Measurements from ENCODE around the gene SSX1.
A peak's percentile ranks its signal among the peaks of the same experiment; 100 is the strongest.
"Not testable (repeated sequence)": the region's sequence is repeated elsewhere in the genome, so short reads cannot be mapped to it uniquely, and the experiment has no call there.

SSX1 gene

GRCh38 chrX:48255062-48255796, at the start of gene SSX1:
SSX1 (plus strand) TSS chrX:48255392; CDS start chrX:48257242, 1,850 bp downstream.
- not testable (repeated sequence) for DNase-seq

GRCh38 chrX:48214341-48214740, 40.9 kb upstream of the SSX1 start:
- DNase-seq = peak in 1 of 2 experiments; percentile 1

- DNase-seq = not testable (repeated sequence)
Observed at GRCh38 chrX:48224196-48224595, 31.0 kb upstream of the SSX1 start.

- DNase-seq = not testable (repeated sequence)
Observed at GRCh38 chrX:48252945-48253344, 2.2 kb upstream of the SSX1 start.

- not testable (repeated sequence) for DNase-seq
Observed at GRCh38 chrX:48274365-48274764, 19.2 kb downstream of the SSX1 start.

- no peak for DNase-seq
Observed at GRCh38 chrX:48278958-48279357, 23.8 kb downstream of the SSX1 start.

DNA sequence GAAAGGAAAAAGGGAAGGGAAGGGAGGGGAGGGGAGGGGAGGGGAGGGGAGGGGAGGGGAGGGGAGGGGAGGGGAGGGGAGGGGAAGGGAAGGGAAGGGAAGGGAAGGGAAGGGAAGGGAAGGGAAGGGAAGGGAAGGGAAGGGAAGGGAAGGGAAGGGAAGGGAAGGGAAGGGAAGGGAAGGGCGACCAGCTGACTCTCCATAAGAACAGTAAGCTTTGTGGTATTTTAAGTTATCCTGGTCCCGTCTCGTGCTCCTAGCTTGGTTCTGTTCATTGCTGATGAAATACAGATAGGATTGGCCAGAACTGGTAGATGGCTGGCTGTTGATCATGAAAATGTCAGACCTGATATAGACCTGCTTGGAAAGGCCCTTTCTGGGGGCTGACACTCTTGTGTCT, 25.5 kb downstream of the SSX1 start:
- DNase-seq = not testable (repeated sequence)

- DNase-seq = no peak
Observed at GRCh38 chrX:48306175-48306574, 51.0 kb downstream of the SSX1 start.

- not testable (repeated sequence) for DNase-seq
Observed at GRCh38 chrX:48313996-48314395, 58.8 kb downstream of the SSX1 start.
